ENCODE results near the gene PARS2.

DNA sequence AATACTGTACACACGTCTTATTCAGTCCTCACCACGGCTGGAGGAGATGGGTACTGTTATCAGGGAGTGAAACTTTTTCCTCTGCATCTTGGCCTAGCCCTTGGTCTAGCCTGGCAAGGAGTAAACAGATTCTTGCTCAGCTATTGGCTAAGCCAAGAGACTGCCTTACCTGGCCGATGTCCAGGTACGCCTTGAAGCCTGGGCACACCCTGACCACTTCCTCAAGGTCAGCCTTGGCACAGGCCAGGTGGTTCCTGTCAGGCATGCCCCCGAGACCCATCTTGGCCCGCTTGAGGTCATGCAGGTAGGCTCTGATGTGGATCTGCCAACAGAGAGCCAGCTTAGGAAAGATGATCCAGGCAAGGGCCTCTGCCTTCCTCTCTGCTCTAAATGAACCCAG lies 17.8 kb upstream of the PARS2 start:
- TF ChIP-seq CTCF (IDR thresholded peaks at IDR 0.05) (no peak), POLR2A (IDR thresholded peaks at IDR 0.05) (no peak)
